ENCODE data around the gene BYSL. TPM values are rescaled to one million over a fixed set of nuclear protein-coding genes. Genes with fewer than 3 reads are reported as not detected.

BYSL gene
- total and polyA plus RNA-seq, 9 of the 15 experiments (the other 6 are each of a cell fraction or from before 2014, with no cell fraction given), result 22.2 to 92.3 (median 53.4) TPM

DNA sequence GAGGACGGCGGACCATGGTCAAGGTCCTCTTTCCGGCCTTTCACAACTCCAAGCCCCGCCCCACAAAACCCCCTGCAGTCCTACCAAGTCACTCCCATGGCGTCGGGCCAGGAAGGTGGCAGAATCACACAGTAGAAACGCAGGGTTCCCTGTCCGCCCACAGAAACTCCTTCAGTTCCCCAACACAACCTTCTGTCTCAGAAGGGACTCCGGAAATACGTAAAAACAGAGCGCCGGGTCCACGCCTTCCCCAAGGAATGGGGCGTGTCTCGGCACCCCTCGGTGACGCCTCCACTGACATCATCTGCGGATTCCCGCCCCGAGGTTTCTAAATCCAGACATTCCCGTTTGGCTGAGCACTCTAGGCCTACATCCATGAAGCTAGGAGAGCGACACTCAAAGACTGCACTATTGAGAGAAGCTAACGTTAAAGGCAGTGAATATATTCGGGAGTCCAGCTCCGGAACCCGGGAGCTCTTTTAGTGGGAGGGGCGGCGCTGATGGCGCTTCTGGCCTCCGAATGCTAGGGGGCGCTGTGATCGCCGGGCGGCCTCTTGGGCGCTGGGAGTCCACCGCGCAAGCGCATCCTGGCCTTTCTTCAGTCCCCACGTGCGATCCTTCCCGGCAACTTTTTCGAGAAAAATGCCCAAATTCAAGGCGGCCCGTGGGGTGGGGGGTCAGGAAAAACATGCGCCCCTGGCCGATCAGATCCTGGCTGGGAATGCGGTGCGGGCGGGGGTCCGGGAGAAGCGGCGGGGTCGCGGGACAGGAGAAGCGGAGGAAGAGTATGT lies at the start of gene BYSL, which contains the start of gene MED20 (continued):
- TF ChIP-seq ZNF395 (CRISPR knock-in tag; IDR thresholded peaks at IDR 0.05) (peak; percentile 90), TCF7 (IDR thresholded peaks at IDR 0.05; ENCODE audit: borderline replicate concordance) (no peak), ZFP36 (IDR thresholded peaks at IDR 0.05; ENCODE audit: low read depth, low read length, partially characterized antibody) (peak; percentile 18), GABPB2 (CRISPR knock-in tag; conservative IDR thresholded peaks at IDR 0.05) (no peak), ZNF518B (CRISPR knock-in tag; IDR thresholded peaks at IDR 0.05) (no peak), ARID3B (CRISPR knock-in tag; IDR thresholded peaks at IDR 0.05; ENCODE audit: borderline replicate concordance) (no peak), GABPB1 (CRISPR knock-in tag; IDR thresholded peaks at IDR 0.05) (peak; percentile 99), USF2 (CRISPR knock-in tag; IDR thresholded peaks at IDR 0.05) (0 out of 2 replicates have a peak, but pooled peaks have one; percentile 17), FOS (IDR thresholded peaks at IDR 0.05; ENCODE audit: extremely low read depth, insufficient read length) (no peak), TRIM28 (IDR thresholded peaks at IDR 0.05) (no peak)
- TF ChIP-seq, protein P1, sequence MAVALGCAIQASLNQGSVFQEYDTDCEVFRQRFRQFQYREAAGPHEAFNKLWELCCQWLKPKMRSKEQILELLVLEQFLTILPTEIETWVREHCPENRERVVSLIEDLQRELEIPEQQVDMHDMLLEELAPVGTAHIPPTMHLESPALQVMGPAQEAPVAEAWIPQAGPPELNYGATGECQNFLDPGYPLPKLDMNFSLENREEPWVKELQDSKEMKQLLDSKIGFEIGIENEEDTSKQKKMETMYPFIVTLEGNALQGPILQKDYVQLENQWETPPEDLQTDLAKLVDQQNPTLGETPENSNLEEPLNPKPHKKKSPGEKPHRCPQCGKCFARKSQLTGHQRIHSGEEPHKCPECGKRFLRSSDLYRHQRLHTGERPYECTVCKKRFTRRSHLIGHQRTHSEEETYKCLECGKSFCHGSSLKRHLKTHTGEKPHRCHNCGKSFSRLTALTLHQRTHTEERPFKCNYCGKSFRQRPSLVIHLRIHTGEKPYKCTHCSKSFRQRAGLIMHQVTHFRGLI (CRISPR knock-in tag; IDR thresholded peaks at IDR 0.05), result no peak; the same call in 1 of the 2 replicates
- TF ChIP-seq, protein P2, sequence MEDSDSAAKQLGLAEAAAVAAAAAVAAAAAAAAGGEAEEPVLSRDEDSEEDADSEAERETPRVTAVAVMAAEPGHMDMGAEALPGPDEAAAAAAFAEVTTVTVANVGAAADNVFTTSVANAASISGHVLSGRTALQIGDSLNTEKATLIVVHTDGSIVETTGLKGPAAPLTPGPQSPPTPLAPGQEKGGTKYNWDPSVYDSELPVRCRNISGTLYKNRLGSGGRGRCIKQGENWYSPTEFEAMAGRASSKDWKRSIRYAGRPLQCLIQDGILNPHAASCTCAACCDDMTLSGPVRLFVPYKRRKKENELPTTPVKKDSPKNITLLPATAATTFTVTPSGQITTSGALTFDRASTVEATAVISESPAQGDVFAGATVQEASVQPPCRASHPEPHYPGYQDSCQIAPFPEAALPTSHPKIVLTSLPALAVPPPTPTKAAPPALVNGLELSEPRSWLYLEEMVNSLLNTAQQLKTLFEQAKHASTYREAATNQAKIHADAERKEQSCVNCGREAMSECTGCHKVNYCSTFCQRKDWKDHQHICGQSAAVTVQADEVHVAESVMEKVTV (CRISPR knock-in tag; IDR thresholded peaks at IDR 0.05), result 0 out of 2 replicates have a peak, but pooled peaks have one; percentile 0
- TF ChIP-seq, protein P3, sequence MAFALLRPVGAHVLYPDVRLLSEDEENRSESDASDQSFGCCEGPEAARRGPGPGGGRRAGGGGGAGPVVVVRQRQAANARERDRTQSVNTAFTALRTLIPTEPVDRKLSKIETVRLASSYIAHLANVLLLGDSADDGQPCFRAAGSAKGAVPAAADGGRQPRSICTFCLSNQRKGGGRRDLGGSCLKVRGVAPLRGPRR (CRISPR knock-in tag; IDR thresholded peaks at IDR 0.05), result no peak
